B cell (primary cell): ENCODE data around the gene STX11. TPM values are rescaled to one million over a fixed set of nuclear protein-coding genes. Genes with fewer than 3 reads are reported as not detected.

ENCODE experiments used
- ATAC-seq: fragments of 200-7000 bp; cut with Tn5 transposase; one replicate; pipeline ENCODE4 v1.10.0; 2021; ENCODE audit warnings: low read depth, mild to moderate bottlenecking, moderate number of reproducible peaks, moderate library complexity
- CTCF ChIA-PET: fragments of 350-600 bp; sonication (Branson Sonifier 250); formaldehyde crosslinking; loops from one replicate; lab custom pipeline; 2021; ENCODE audit warnings: antibody characterized with exemption, inconsistent platforms; lab: Charles Lee
- POLR2A ChIA-PET: fragments of 350-600 bp; sonication (Branson Sonifier 250); formaldehyde crosslinking; loops from one replicate; lab custom pipeline; 2021; ENCODE audit warnings: antibody characterized with exemption; lab: Charles Lee
- DNase-seq: peaks from one replicate; pipeline ENCODE4 v3.0.0; 2013
- H2AFZ ChIP-seq: 2 replicates; pipeline ENCODE4 v1.6.1; 2012; ENCODE audit warnings: mild to moderate bottlenecking, low read depth, low read length; ENCODE audit not compliant: insufficient read depth, poor library complexity, severe bottlenecking
- H3K27ac ChIP-seq, 2 donors: 1 replicate in 1 of 2; 2 replicates in 1 of 2; pipeline ENCODE4 v1.5.1; 2012 to 2013; ENCODE audit warnings: low read length in 2 of 2, mild to moderate bottlenecking in 2 of 2, moderate library complexity in 1 of 2
- H3K27me3 ChIP-seq, 4 experiments: fragments of 200-600 bp in 1 of 4; sonication (generic) in 1 of 4; replicated peaks in 1 of 4; 1 replicate in 2 of 4; 2 replicates in 2 of 4; pipeline versions ENCODE4 v1.6.1 to v1.7.0; 2013 to 2016; ENCODE audit warnings: low read length in 3 of 4, mild to moderate bottlenecking in 2 of 4, mixed read lengths in 1 of 4, moderate library complexity in 1 of 4; ENCODE audit not compliant: insufficient read depth in 4 of 4, control insufficient read depth in 3 of 4; ENCODE audit errors: control extremely low read depth in 1 of 4
- H3K36me3 ChIP-seq, 2 experiments: replicated peaks in 1 of 2; 1 replicate in 1 of 2; 2 replicates in 1 of 2; pipeline versions ENCODE4 v1.6.1 to v1.7.1; 2013; ENCODE audit warnings: low read length in 1 of 2; ENCODE audit not compliant: insufficient read depth in 2 of 2, control insufficient read depth in 1 of 2; ENCODE audit errors: control extremely low read depth in 1 of 2, extremely low read depth in 1 of 2
- H3K4me1 ChIP-seq, 2 donors: fragments of 200-600 bp in 1 of 2; sonication (generic) in 1 of 2; 1 replicate in 1 of 2; 2 replicates in 1 of 2; pipeline versions ENCODE4 v1.5.1 to v1.6.1; 2013 to 2017; ENCODE audit warnings: low read length in 2 of 2; ENCODE audit not compliant: control insufficient read depth in 2 of 2, insufficient read depth in 2 of 2
- H3K4me2 ChIP-seq: replicated peaks from 2 replicates; pipeline ENCODE3; 2012; ENCODE audit warnings: mild to moderate bottlenecking, low read depth, low read length; ENCODE audit not compliant: poor library complexity, severe bottlenecking
- H3K4me3 ChIP-seq, 5 experiments: fragments of 200-600 bp in 1 of 5; sonication (generic) in 1 of 5; 1 replicate in 3 of 5; 2 replicates in 2 of 5; pipeline versions ENCODE4 v1.5.1 to v1.7.0; 2011 to 2016; ENCODE audit warnings: low read length in 4 of 5, mild to moderate bottlenecking in 4 of 5, low read depth in 2 of 5, control low read depth in 1 of 5, moderate library complexity in 1 of 5; ENCODE audit not compliant: insufficient read depth in 1 of 5; ENCODE audit errors: control extremely low read depth in 1 of 5, extremely low read depth in 1 of 5
- H3K79me2 ChIP-seq: fragments of 200-600 bp; sonication (generic); one replicate; pipeline ENCODE4 v1.6.0; 2016; ENCODE audit warnings: low read length; ENCODE audit not compliant: control insufficient read depth, insufficient read depth
- H3K9ac ChIP-seq: fragments of 200-600 bp; sonication (generic); 2 replicates; pipeline ENCODE4 v1.6.1; 2017; ENCODE audit warnings: mild to moderate bottlenecking, low read length, moderate library complexity
- H3K9me3 ChIP-seq, 3 donors: one replicate each; pipeline versions ENCODE4 v1.6.1 to v1.7.1; 2013; ENCODE audit warnings: low read length in 2 of 3; ENCODE audit not compliant: control insufficient read depth in 2 of 3, insufficient read depth in 1 of 3; ENCODE audit errors: control extremely low read depth in 1 of 3
- H4K20me1 ChIP-seq: 2 replicates; pipeline ENCODE4 v1.6.0; 2012; ENCODE audit warnings: mild to moderate bottlenecking, low read length; ENCODE audit not compliant: insufficient read depth, control insufficient read depth, poor library complexity, severe bottlenecking
- H3K27ac Mint-ChIP-seq: one replicate; pipeline ENCODE4 v1.8.0; 2021; ENCODE audit warnings: mixed read lengths
- H3K27me3 Mint-ChIP-seq: one replicate; pipeline ENCODE4 v1.8.0; 2021; ENCODE audit warnings: mixed read lengths
- H3K4me1 Mint-ChIP-seq: one replicate; pipeline ENCODE4 v1.8.0; 2021; ENCODE audit warnings: mixed read lengths
- H3K4me3 Mint-ChIP-seq: one replicate; pipeline ENCODE4 v1.8.0; 2021; ENCODE audit warnings: mixed read lengths
- H3K9me3 Mint-ChIP-seq: one replicate; pipeline ENCODE4 v1.8.0; 2022; ENCODE audit warnings: mixed read lengths; ENCODE audit not compliant: insufficient read depth
- EZH2 ChIP-seq: IDR thresholded peaks from 2 replicates; pipeline ENCODE4 v1.6.1; 2012; ENCODE audit warnings: borderline replicate concordance, low read depth, mild to moderate bottlenecking, moderate library complexity, low read length; ENCODE audit not compliant: insufficient read depth, poor library complexity, severe bottlenecking
- WGBS: methylation state at CpG from one replicate; pipeline ENCODE4 v1.1.5; 2013; ENCODE audit warnings: missing lambda C conversion rate; ENCODE audit not compliant: insufficient coverage; 5-methylcytosine and 5-hydroxymethylcytosine counted together
- intact Hi-C: fragments of 100-400 bp; cut with micrococcal nuclease; formaldehyde crosslinking; loops from one replicate; pipeline ENCODE4 v1.10.0; 2022
- polyA plus RNA-seq: library from polyadenylated mRNA; depleted of rRNA; stranded (reverse); fragments of >200 nt; gene quantifications from 2 replicates; pipeline ENCODE4 v1.2.3, GENCODE V29; 2012
- total RNA-seq, 2 donors: library from RNA; stranded (reverse); fragments of 120-200 nt in 1 of 2; gene quantifications; 1 replicate in 1 of 2; 2 replicates in 1 of 2; pipeline versions ENCODE4 v1.2.3 to v1.2.4, GENCODE V29; 2013 to 2022
- TF ChIP-seq, protein P1 (sequence below): fragments of 200-600 bp; IDR thresholded peaks from one replicate; pipeline ENCODE4 v1.8.0; 2022; ENCODE audit warnings: antibody characterized with exemption, mild to moderate bottlenecking

The STX11 gene
- total and polyA plus RNA-seq, 2 donors (not counting 1 experiment from before 2014, with no cell fraction given): 10.3 to 14.6 TPM

GRCh38 chr6:144140867-144141266 is 9.4 kb upstream of the STX11 start:
- H3K9me3 ChIP-seq: no peaks in the 10 kb centered on the region
- H3K4me3 ChIP-seq: peak overlapping the region in 1 of 5 experiments; percentile 42
- ATAC-seq (no peak), DNase-seq (no peak)
- Mint-ChIP-seq H3K4me1 (peaks cover 15% of the 10 kb centered on the region), H3K27me3 (peaks cover 3% of the 10 kb centered on the region), H3K4me3 (peak overlapping the region; percentile 78), H3K27ac (no peak overlapping the region), H3K9me3 (no peaks in the 10 kb centered on the region)
- H3K27me3 ChIP-seq: no peaks in the 10 kb centered on the region
- H3K4me1 ChIP-seq: peaks cover 0 to 2% of the 10 kb centered on the region in 2 donors
- WGBS: 80% methylated on average over 1 of the region's 2 CpGs
- TF ChIP-seq, protein P1, sequence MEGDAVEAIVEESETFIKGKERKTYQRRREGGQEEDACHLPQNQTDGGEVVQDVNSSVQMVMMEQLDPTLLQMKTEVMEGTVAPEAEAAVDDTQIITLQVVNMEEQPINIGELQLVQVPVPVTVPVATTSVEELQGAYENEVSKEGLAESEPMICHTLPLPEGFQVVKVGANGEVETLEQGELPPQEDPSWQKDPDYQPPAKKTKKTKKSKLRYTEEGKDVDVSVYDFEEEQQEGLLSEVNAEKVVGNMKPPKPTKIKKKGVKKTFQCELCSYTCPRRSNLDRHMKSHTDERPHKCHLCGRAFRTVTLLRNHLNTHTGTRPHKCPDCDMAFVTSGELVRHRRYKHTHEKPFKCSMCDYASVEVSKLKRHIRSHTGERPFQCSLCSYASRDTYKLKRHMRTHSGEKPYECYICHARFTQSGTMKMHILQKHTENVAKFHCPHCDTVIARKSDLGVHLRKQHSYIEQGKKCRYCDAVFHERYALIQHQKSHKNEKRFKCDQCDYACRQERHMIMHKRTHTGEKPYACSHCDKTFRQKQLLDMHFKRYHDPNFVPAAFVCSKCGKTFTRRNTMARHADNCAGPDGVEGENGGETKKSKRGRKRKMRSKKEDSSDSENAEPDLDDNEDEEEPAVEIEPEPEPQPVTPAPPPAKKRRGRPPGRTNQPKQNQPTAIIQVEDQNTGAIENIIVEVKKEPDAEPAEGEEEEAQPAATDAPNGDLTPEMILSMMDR: no peak
- no peak for TF ChIP-seq EZH2
- H3K36me3 ChIP-seq: no peaks in the 10 kb centered on the region
- intact Hi-C loops: no loop called here
- H3K79me2 ChIP-seq: no peaks in the 10 kb centered on the region
- H3K4me2 ChIP-seq: peak overlapping the region; percentile 4
- H4K20me1 ChIP-seq: no peaks in the 10 kb centered on the region
- no peak overlapping the region for H2AFZ ChIP-seq
- CTCF ChIA-PET: interaction anchor here (0.9 to 1.5 kb wide), 2 partner anchors 11 to 341 kb away, joined by 3 read pairs; no protein-coding TSS in a partner anchor
- H3K9ac ChIP-seq: no peak overlapping the region
- H3K27ac ChIP-seq: no peak overlapping the region
- POLR2A ChIA-PET: interaction anchor here (1.5 kb wide), 1 partner anchor 10 kb away, joined by 3 read pairs; the partner anchor contains the start of gene STX11

GRCh38 chr6:144141470-144141869 is 8.8 kb upstream of the STX11 start:
- Mint-ChIP-seq H3K27me3 (no peaks in the 10 kb centered on the region), H3K4me1 (peaks cover 15% of the 10 kb centered on the region), H3K4me3 (no peak overlapping the region), H3K27ac (no peak overlapping the region), H3K9me3 (no peaks in the 10 kb centered on the region)
- no peaks in the 10 kb centered on the region for H3K9me3 ChIP-seq
- WGBS: no CpG with 5 or more reads among the region's 2 CpGs
- POLR2A ChIA-PET: interaction anchor here (1.5 kb wide), 1 partner anchor 9 kb away, joined by 3 read pairs; the partner anchor contains the start of gene STX11
- H3K4me3 ChIP-seq: peak overlapping the region in 1 of 5 experiments; percentile 42
- CTCF ChIA-PET: interaction anchor here (0.9 to 1.5 kb wide), 2 partner anchors 10 to 340 kb away, joined by 3 read pairs; no protein-coding TSS in a partner anchor
- no peak overlapping the region for H2AFZ ChIP-seq
- TF ChIP-seq, protein P1: no peak
- TF ChIP-seq EZH2: no peak
- H4K20me1 ChIP-seq: no peaks in the 10 kb centered on the region
- ATAC-seq (no peak), DNase-seq (no peak)
- H3K79me2 ChIP-seq: no peaks in the 10 kb centered on the region
- no peak overlapping the region for H3K4me2 ChIP-seq
- H3K27me3 ChIP-seq: no peaks in the 10 kb centered on the region
- H3K9ac ChIP-seq: no peak overlapping the region
- H3K27ac ChIP-seq: no peak overlapping the region
- H3K36me3 ChIP-seq: no peaks in the 10 kb centered on the region
- intact Hi-C loops: no loop called here
- H3K4me1 ChIP-seq: peaks cover 0 to 2% of the 10 kb centered on the region in 2 donors
